ENCODE data around the gene PTCH2.
"Not testable (repeated sequence)": the region's sequence is repeated elsewhere in the genome, so short reads cannot be mapped to it uniquely, and the experiment has no call there.

The PTCH2 gene

GRCh38 chr1:44817771-44818495, 25.1 kb downstream of the PTCH2 start:
- no peak for DNase-seq

GRCh38 chr1:44817307-44817706, 25.7 kb downstream of the PTCH2 start:
- no peak for DNase-seq

GRCh38 chr1:44815926-44816325, 27.1 kb downstream of the PTCH2 start:
- DNase-seq, result not testable (repeated sequence)

- no peak for DNase-seq
These were observed 30.1 kb downstream of the PTCH2 start for GRCh38 chr1:44812822-44813543.

- DNase-seq, result no peak
These were observed 31.8 kb downstream of the PTCH2 start for GRCh38 chr1:44811234-44811633.

- DNase-seq, result not testable (repeated sequence)
These were observed 32.3 kb downstream of the PTCH2 start for GRCh38 chr1:44810762-44811105.

GRCh38 chr1:44810101-44810761, 32.8 kb downstream of the PTCH2 start:
- no peak for DNase-seq

- peak; percentile 48 for DNase-seq
These were observed 33.8 kb downstream of the PTCH2 start for GRCh38 chr1:44808938-44809917.

- peak; percentile 94 for DNase-seq
These were observed 34.8 kb downstream of the PTCH2 start, which contains the start of gene BTBD19 for GRCh38 chr1:44808063-44808937. Gene BTBD19 (plus strand): TSS chr1:44808523. CDS start chr1:44808821, 298 bp downstream.

- DNase-seq, result peak; percentile 88
These were observed 35.5 kb downstream of the PTCH2 start for GRCh38 chr1:44807364-44808062.

- no peak for DNase-seq
These were observed 36.2 kb downstream of the PTCH2 start, which contains the start of gene DYNLT4 for GRCh38 chr1:44806704-44807363. Gene DYNLT4 (minus strand): TSS chr1:44807351. CDS start chr1:44806668, 683 bp downstream.

- no peak for DNase-seq
These were observed 36.9 kb downstream of the PTCH2 start for GRCh38 chr1:44806025-44806703.

GRCh38 chr1:44805311-44806024, 37.6 kb downstream of the PTCH2 start:
- no peak for DNase-seq

GRCh38 chr1:44803312-44804095, 39.5 kb downstream of the PTCH2 start:
- no peak for DNase-seq

GRCh38 chr1:44803062-44803311, 40.1 kb downstream of the PTCH2 start:
- no peak for DNase-seq

GRCh38 chr1:44802306-44803061, 40.6 kb downstream of the PTCH2 start:
- DNase-seq, result peak; percentile 84

- DNase-seq, result no peak
These were observed 41.4 kb downstream of the PTCH2 start for GRCh38 chr1:44801491-44802305.

All from eye (tissue), 1 donor.